Smooth muscle cell (in vitro differentiated cells): Measurements from ENCODE around the gene RASL12. TPM values are rescaled to one million over a fixed set of nuclear protein-coding genes. Genes with fewer than 3 reads are reported as not detected.

Experiments
- DNase-seq: peaks from one replicate; lab custom pipeline; 2025; ENCODE audit not compliant: unreplicated experiment; lab: John Stamatoyannopoulos, UW
- H2AFZ ChIP-seq: fragments of 200-600 bp; sonication (generic); 2 replicates; pipeline ENCODE4 v1.6.0; 2016; ENCODE audit warnings: antibody characterized with exemption, low read depth, mild to moderate bottlenecking
- H3F3A ChIP-seq: fragments of 200-600 bp; sonication (generic); 2 replicates; pipeline ENCODE4 v1.6.0; 2017; ENCODE audit warnings: antibody characterized with exemption, low read depth
- H3K27ac ChIP-seq: fragments of 200-600 bp; sonication (generic); 2 replicates; pipeline ENCODE4 v1.5.1; 2016; ENCODE audit warnings: low read depth, mild to moderate bottlenecking
- H3K27me3 ChIP-seq: fragments of 200-600 bp; sonication (generic); 2 replicates; pipeline ENCODE4 v1.6.1; 2016; ENCODE audit warnings: low read depth, mild to moderate bottlenecking
- H3K36me3 ChIP-seq: fragments of 200-600 bp; sonication (generic); 2 replicates; pipeline ENCODE4 v1.5.1; 2016; ENCODE audit warnings: low read depth
- H3K4me1 ChIP-seq: fragments of 200-600 bp; sonication (generic); 2 replicates; pipeline ENCODE4 v1.5.1; 2016; ENCODE audit warnings: low read depth
- H3K4me2 ChIP-seq: fragments of 200-600 bp; sonication (generic); 2 replicates; pipeline ENCODE4 v1.6.0; 2016; ENCODE audit warnings: mild to moderate bottlenecking
- H3K4me3 ChIP-seq: fragments of 200-600 bp; sonication (generic); 2 replicates; pipeline ENCODE4 v1.5.1; 2016; ENCODE audit warnings: mild to moderate bottlenecking
- H3K79me2 ChIP-seq: fragments of 200-600 bp; sonication (generic); 2 replicates; pipeline ENCODE4 v1.6.0; 2016; ENCODE audit warnings: low read depth, mild to moderate bottlenecking
- H3K9ac ChIP-seq: fragments of 200-600 bp; sonication (generic); 2 replicates; pipeline ENCODE4 v1.6.0; 2016; ENCODE audit warnings: low read depth
- H3K9me3 ChIP-seq: fragments of 200-600 bp; sonication (generic); replicated peaks from 2 replicates; pipeline ENCODE4 v1.5.1; 2016; ENCODE audit warnings: low read depth
- H4K20me1 ChIP-seq: fragments of 200-600 bp; sonication (generic); 2 replicates; pipeline ENCODE4 v1.6.0; 2016; ENCODE audit warnings: low read depth
- CTCF ChIP-seq: fragments of 200-600 bp; sonication (generic); IDR thresholded peaks from 2 replicates; pipeline ENCODE4 v1.5.1; 2017; ENCODE audit warnings: borderline replicate concordance, mild to moderate bottlenecking, antibody characterized with exemption; ENCODE audit not compliant: insufficient read depth, poor library complexity, severe bottlenecking
- WGBS: methylation state at CpG from one replicate; pipeline ENCODE4 v1.1.7; 2016; ENCODE audit warnings: low lambda C conversion rate; 5-methylcytosine and 5-hydroxymethylcytosine counted together
- polyA plus RNA-seq: library from polyadenylated mRNA; unstranded; fragments of >200 nt; fragmentation: Nextera tagmentation; extraction: Ambion mirVana; gene quantifications from 2 replicates; pipeline ENCODE4 v1.2.1, GENCODE V29; 2016
- total RNA-seq: library from RNA; depleted of rRNA; stranded (reverse); fragments of >200 nt; gene quantifications from 2 replicates; pipeline ENCODE4 v1.2.3, GENCODE V29; 2014

The RASL12 gene
- total and polyA plus RNA-seq, 2 experiments from 2014 or later = 8.7 to 14.6 TPM

GRCh38 chr15:65085990-65086679, 18.3 kb upstream of the RASL12 start:
- Histone ChIP-seq H3K4me2 (no peak overlapping the region), H3F3A (no peaks in the 10 kb centered on the region), H3K4me3 (no peak overlapping the region), H2AFZ (no peak overlapping the region), H3K27ac (no peak overlapping the region), H3K9me3 (no peaks in the 10 kb centered on the region), H3K36me3 (no peaks in the 10 kb centered on the region), H4K20me1 (no peaks in the 10 kb centered on the region), H3K79me2 (no peaks in the 10 kb centered on the region), H3K9ac (no peak overlapping the region), H3K27me3 (no peaks in the 10 kb centered on the region), H3K4me1 (peaks cover 38% of the 10 kb centered on the region)
- DNase-seq = no peak
- 85% methylated on average over 6 of the region's 6 CpGs for WGBS
- TF ChIP-seq CTCF = peak; percentile 33

- no peaks in the 10 kb centered on the region for H3K9me3 ChIP-seq
- H3K4me3 ChIP-seq = no peak overlapping the region
- no peak overlapping the region for H3K27ac ChIP-seq
- H3K36me3 ChIP-seq = no peaks in the 10 kb centered on the region
- H3K9ac ChIP-seq = no peak overlapping the region
- H4K20me1 ChIP-seq = no peaks in the 10 kb centered on the region
- DNase-seq = no peak
- no peak overlapping the region for H3K4me2 ChIP-seq
- peaks cover 38% of the 10 kb centered on the region for H3K4me1 ChIP-seq
- no peak for TF ChIP-seq CTCF
- WGBS = 81% methylated on average over 8 of the region's 8 CpGs
- no peak overlapping the region for H2AFZ ChIP-seq
- H3K27me3 ChIP-seq = no peaks in the 10 kb centered on the region
- no peaks in the 10 kb centered on the region for H3K79me2 ChIP-seq
- H3F3A ChIP-seq = no peaks in the 10 kb centered on the region
Measured at GRCh38 chr15:65085207-65085753, 17.5 kb upstream of the RASL12 start.

- no peaks in the 10 kb centered on the region for H4K20me1 ChIP-seq
- TF ChIP-seq CTCF = no peak
- no peaks in the 10 kb centered on the region for H3F3A ChIP-seq
- no peak overlapping the region for H2AFZ ChIP-seq
- no peaks in the 10 kb centered on the region for H3K79me2 ChIP-seq
- H3K4me1 ChIP-seq = peaks cover 38% of the 10 kb centered on the region
- no peak for DNase-seq
- H3K9me3 ChIP-seq = no peaks in the 10 kb centered on the region
- H3K36me3 ChIP-seq = no peaks in the 10 kb centered on the region
- WGBS = 96% methylated on average over 7 of the region's 7 CpGs
- H3K4me2 ChIP-seq = no peak overlapping the region
- H3K27ac ChIP-seq = no peak overlapping the region
- H3K4me3 ChIP-seq = no peak overlapping the region
- H3K9ac ChIP-seq = no peak overlapping the region
- H3K27me3 ChIP-seq = no peaks in the 10 kb centered on the region
Measured at GRCh38 chr15:65084500-65085206, 16.9 kb upstream of the RASL12 start.
